Mesendoderm (in vitro differentiated cells): Measurements from ENCODE around the gene CLSTN2.

Source experiments
- DNase-seq: peaks from one replicate; pipeline ENCODE4 v3.0.0; 2013
- H2AK5ac ChIP-seq: 2 replicates; pipeline ENCODE4 v1.6.1; 2013; ENCODE audit warnings: low read length, inconsistent platforms
- H2BK120ac ChIP-seq: 2 replicates; pipeline ENCODE4 v1.6.1; 2013; ENCODE audit warnings: low read depth, mild to moderate bottlenecking, low read length, moderate library complexity, mixed read lengths
- H2BK15ac ChIP-seq: replicated peaks from 2 replicates; pipeline ENCODE4 v1.6.1; 2013; ENCODE audit warnings: low read depth, mild to moderate bottlenecking, moderate library complexity
- H2BK5ac ChIP-seq: 2 replicates; pipeline ENCODE4 v1.6.1; 2013; ENCODE audit warnings: low read length, inconsistent platforms
- H3K18ac ChIP-seq: 2 replicates; pipeline ENCODE4 v1.6.1; 2013; ENCODE audit warnings: mild to moderate bottlenecking, low read length, mixed read lengths
- H3K23ac ChIP-seq: one replicate; pipeline ENCODE4 v1.6.1; 2013; ENCODE audit warnings: low read length
- H3K27ac ChIP-seq: 2 replicates; pipeline ENCODE4 v1.5.1; 2013; ENCODE audit warnings: low read depth, mild to moderate bottlenecking, inconsistent platforms, low read length, moderate library complexity
- H3K27me3 ChIP-seq: 2 replicates; pipeline ENCODE4 v1.6.1; 2013; ENCODE audit warnings: low read length, control low read depth, mild to moderate bottlenecking, inconsistent platforms; ENCODE audit not compliant: insufficient read depth, poor library complexity
- H3K36me3 ChIP-seq: 2 replicates; pipeline ENCODE4 v1.6.1; 2013; ENCODE audit warnings: low read length, inconsistent platforms; ENCODE audit not compliant: control insufficient read depth, insufficient read depth
- H3K4ac ChIP-seq: one replicate; pipeline ENCODE4 v1.6.1; 2013; ENCODE audit warnings: low read depth, mild to moderate bottlenecking, low read length, moderate library complexity
- H3K4me1 ChIP-seq: 2 replicates; pipeline ENCODE4 v1.6.1; 2013; ENCODE audit warnings: low read depth, low read length, inconsistent platforms; ENCODE audit not compliant: control insufficient read depth
- H3K4me2 ChIP-seq: 2 replicates; pipeline ENCODE4 v1.6.1; 2013; ENCODE audit warnings: low read length
- H3K4me3 ChIP-seq: 2 replicates; pipeline ENCODE4 v1.5.1; 2013; ENCODE audit warnings: mild to moderate bottlenecking, low read length
- H3K56ac ChIP-seq: one replicate; pipeline ENCODE4 v1.6.1; 2013; ENCODE audit warnings: low read length
- H3K79me1 ChIP-seq: 2 replicates; pipeline ENCODE4 v1.6.1; 2013; ENCODE audit warnings: low read length, inconsistent platforms
- H3K79me2 ChIP-seq: 2 replicates; pipeline ENCODE4 v1.6.1; 2013; ENCODE audit warnings: mild to moderate bottlenecking, low read length; ENCODE audit not compliant: control insufficient read depth, insufficient read depth
- H3K9ac ChIP-seq: 2 replicates; pipeline ENCODE4 v1.6.1; 2013; ENCODE audit warnings: low read length, inconsistent platforms
- H4K5ac ChIP-seq: one replicate; pipeline ENCODE4 v1.6.1; 2013; ENCODE audit warnings: low read length
- H4K8ac ChIP-seq: one replicate; pipeline ENCODE4 v1.6.1; 2013; ENCODE audit warnings: low read depth, mild to moderate bottlenecking, control low read depth, low read length, moderate library complexity
- WGBS: extraction: QIAGEN DNeasy Blood & Tissue Kit; methylation state at CpG from one replicate; pipeline ENCODE4 v1.1.7; 2013; ENCODE audit warnings: low lambda C conversion rate, missing lambda C conversion rate; ENCODE audit not compliant: insufficient coverage; ENCODE audit errors: extremely low coverage; 5-methylcytosine and 5-hydroxymethylcytosine counted together

The CLSTN2 gene

DNA sequence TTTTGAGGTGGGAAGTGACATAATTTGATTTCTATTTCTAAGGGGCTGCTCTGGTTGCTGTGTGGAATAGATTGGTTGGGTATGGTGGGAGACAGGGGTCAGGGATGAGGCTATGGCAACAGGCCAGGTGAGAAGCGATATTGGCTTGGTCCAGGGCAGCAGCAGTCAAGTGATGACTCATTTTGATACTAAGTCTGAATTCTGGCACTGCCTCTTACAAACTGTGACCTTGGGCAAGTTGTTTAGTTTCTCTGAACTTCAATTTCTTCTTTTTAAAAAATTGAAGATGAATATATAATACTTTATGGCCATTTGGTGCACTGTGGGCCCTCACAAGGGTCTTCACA lies 40.4 kb upstream of the CLSTN2 start:
- Histone ChIP-seq H4K5ac (no peak overlapping the region), H3K4me1 (no peaks in the 10 kb centered on the region), H3K79me2 (no peaks in the 10 kb centered on the region), H3K27ac (no peak overlapping the region), H3K27me3 (no peaks in the 10 kb centered on the region), H2BK120ac (no peak overlapping the region), H3K4me2 (no peak overlapping the region), H3K4me3 (no peak overlapping the region), H3K18ac (no peak overlapping the region), H2BK5ac (no peak overlapping the region), H3K79me1 (no peaks in the 10 kb centered on the region), H2AK5ac (no peak overlapping the region), H3K56ac (no peak overlapping the region), H4K8ac (no peak overlapping the region), H3K9ac (no peak overlapping the region), H3K23ac (no peak overlapping the region), H3K4ac (no peak overlapping the region), H2BK15ac (no peak overlapping the region), H3K36me3 (no peaks in the 10 kb centered on the region)
- WGBS, result no CpG with 5 or more reads among the region's 1 CpG
- DNase-seq, result no peak

DNA sequence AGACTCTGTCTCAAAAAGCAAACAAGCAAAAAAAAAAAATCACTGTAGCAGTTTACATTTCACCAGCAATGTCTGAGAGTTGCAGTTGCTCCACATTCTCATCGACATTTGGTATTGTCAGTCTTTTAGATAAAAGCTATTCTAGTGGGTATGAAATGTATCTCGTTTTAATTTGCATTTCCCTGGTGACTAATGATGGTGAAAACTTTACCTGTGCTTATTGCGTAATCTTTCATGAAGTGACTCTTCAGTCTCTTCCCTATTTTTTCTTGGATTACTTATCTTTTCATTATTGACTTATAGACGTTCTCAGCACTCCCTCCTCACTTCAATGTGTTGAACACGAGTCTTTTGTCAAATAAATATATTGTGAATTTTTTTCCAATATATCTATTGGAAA lies 37.2 kb upstream of the CLSTN2 start:
- Histone ChIP-seq H3K56ac (no peak overlapping the region), H3K4me1 (no peaks in the 10 kb centered on the region), H3K23ac (no peak overlapping the region), H2BK120ac (no peak overlapping the region), H3K27ac (no peak overlapping the region), H3K27me3 (no peaks in the 10 kb centered on the region), H4K8ac (no peak overlapping the region), H3K36me3 (no peaks in the 10 kb centered on the region), H2AK5ac (no peak overlapping the region), H3K4ac (no peak overlapping the region), H3K4me2 (no peak overlapping the region), H3K79me1 (no peaks in the 10 kb centered on the region), H2BK5ac (no peak overlapping the region), H2BK15ac (no peak overlapping the region), H3K9ac (no peak overlapping the region), H4K5ac (no peak overlapping the region), H3K79me2 (no peaks in the 10 kb centered on the region), H3K4me3 (no peak overlapping the region), H3K18ac (no peak overlapping the region)
- no peak for DNase-seq
- no CpG with 5 or more reads among the region's 5 CpGs for WGBS

DNA sequence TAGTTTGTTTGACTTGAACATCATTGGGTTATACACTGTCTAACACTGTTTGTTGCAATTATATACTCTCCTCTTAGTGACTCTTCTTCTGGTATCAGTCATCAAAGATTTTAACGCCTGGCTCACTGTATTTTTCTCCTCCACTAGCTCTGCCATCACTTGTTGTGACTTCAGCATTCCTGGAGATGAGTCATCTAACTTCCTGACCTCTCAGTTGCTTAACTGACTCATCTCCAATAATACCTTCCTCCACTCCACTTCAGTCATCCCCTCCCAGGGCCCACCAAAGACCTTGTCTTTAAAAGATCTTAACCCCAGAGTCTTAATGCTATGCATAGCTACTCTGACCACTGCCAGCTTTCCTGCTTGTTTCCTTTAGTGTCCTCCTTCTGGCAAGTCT lies 28.6 kb upstream of the CLSTN2 start:
- Histone ChIP-seq H3K23ac (no peak overlapping the region), H2BK5ac (no peak overlapping the region), H3K4me3 (no peak overlapping the region), H3K4ac (no peak overlapping the region), H2BK15ac (no peak overlapping the region), H2BK120ac (no peak overlapping the region), H3K27me3 (no peaks in the 10 kb centered on the region), H3K36me3 (no peaks in the 10 kb centered on the region), H3K79me1 (no peaks in the 10 kb centered on the region), H3K4me2 (no peak overlapping the region), H3K4me1 (peaks cover 9% of the 10 kb centered on the region), H4K8ac (no peak overlapping the region), H3K79me2 (no peaks in the 10 kb centered on the region), H3K9ac (no peak overlapping the region), H4K5ac (no peak overlapping the region), H3K56ac (no peak overlapping the region), H2AK5ac (no peak overlapping the region), H3K18ac (no peak overlapping the region), H3K27ac (no peak overlapping the region)
- peak; percentile 96 for DNase-seq
- no CpG with 5 or more reads among the region's 1 CpG for WGBS

DNA sequence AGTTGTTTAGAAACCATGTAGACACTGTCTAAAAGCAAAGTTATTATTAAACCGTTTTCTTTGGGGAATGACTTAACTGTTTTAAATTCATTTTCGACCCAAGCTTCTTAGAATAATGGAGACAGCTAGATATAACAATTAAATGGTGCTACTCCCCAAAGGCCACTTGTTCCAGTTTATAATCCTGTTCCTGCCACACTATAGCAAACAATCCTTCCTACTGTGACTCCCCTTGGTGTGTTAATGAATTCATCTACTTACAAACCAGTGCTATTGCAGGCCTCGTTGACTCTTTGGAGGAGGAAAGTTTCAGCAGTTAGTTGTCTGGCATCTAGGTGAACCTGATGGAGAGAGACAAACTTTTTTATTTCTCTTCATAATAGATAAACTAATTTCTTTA lies 25.2 kb upstream of the CLSTN2 start:
- no peak overlapping the region for H2BK15ac ChIP-seq
- H3K27me3 ChIP-seq, result no peaks in the 10 kb centered on the region
- H2BK120ac ChIP-seq, result no peak overlapping the region
- H2BK5ac ChIP-seq, result no peak overlapping the region
- no peak overlapping the region for H3K4ac ChIP-seq
- no peak overlapping the region for H3K56ac ChIP-seq
- H3K23ac ChIP-seq, result no peak overlapping the region
- H3K27ac ChIP-seq, result no peak overlapping the region
- H4K5ac ChIP-seq, result no peak overlapping the region
- H3K79me1 ChIP-seq, result no peaks in the 10 kb centered on the region
- no peak overlapping the region for H4K8ac ChIP-seq
- H3K79me2 ChIP-seq, result no peaks in the 10 kb centered on the region
- H2AK5ac ChIP-seq, result no peak overlapping the region
- peak; percentile 64 for DNase-seq
- no peak overlapping the region for H3K9ac ChIP-seq
- no peak overlapping the region for H3K18ac ChIP-seq
- H3K4me1 ChIP-seq, result peaks cover 9% of the 10 kb centered on the region
- no CpG with 5 or more reads among the region's 3 CpGs for WGBS
- H3K4me3 ChIP-seq, result no peak overlapping the region
- no peaks in the 10 kb centered on the region for H3K36me3 ChIP-seq
- no peak overlapping the region for H3K4me2 ChIP-seq

DNA sequence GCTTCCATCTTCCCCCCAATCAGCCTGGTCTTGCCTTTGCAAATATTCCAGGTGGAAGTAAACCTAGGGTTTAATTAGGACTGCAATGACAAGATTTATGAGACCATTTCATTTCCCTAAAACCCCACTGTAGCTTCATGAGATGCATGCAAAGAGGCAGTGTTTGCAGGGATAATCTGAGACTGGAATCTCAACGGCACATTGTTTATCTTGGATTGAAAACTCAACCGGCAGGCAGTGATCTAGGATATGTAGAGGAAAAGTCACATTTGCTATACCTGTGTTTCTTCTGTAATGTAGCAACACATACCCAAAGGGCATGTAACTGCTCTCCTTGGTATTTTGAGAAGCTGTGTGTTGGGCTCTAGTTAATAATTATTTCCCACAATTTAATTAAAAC lies 18.7 kb upstream of the CLSTN2 start:
- Histone ChIP-seq H3K23ac (no peak overlapping the region), H3K18ac (no peak overlapping the region), H2AK5ac (no peak overlapping the region), H3K4me1 (no peaks in the 10 kb centered on the region), H2BK15ac (no peak overlapping the region), H3K4ac (no peak overlapping the region), H3K79me1 (no peaks in the 10 kb centered on the region), H3K4me2 (no peak overlapping the region), H2BK120ac (no peak overlapping the region), H3K9ac (no peak overlapping the region), H4K5ac (no peak overlapping the region), H3K36me3 (no peaks in the 10 kb centered on the region), H3K79me2 (no peaks in the 10 kb centered on the region), H2BK5ac (no peak overlapping the region), H3K4me3 (no peak overlapping the region), H3K56ac (no peak overlapping the region), H3K27me3 (no peaks in the 10 kb centered on the region), H3K27ac (no peak overlapping the region), H4K8ac (no peak overlapping the region)
- WGBS, result no CpG with 5 or more reads among the region's 2 CpGs
- DNase-seq, result no peak

DNA sequence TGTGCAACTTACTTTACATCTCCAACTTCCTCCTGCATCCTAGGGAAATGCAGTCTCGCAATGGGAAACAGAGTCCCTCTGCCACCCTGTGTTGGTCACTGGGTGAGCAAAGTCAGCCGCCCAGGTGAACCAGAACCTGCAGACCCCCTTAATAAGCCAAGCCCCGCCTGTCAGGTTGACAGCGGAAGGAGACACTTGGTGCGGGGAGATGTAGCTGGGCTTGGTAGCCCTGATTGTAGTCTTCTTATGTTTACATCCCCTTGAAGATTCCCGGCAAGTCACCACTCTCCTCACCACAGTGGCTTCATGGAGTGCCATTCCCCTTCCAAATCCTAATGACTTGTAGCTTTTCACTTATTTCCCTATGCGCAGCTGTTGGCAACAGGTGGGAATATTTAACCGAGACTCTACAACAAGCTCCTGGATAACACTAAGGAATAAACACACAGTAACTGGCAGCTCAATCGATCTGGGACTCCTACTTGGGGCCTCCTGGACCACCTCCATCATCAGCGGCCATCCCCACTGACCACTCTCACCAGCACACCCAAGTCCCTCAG lies 17.7 kb upstream of the CLSTN2 start:
- Histone ChIP-seq H2BK5ac (no peak overlapping the region), H4K5ac (no peak overlapping the region), H3K9ac (no peak overlapping the region), H3K36me3 (no peaks in the 10 kb centered on the region), H4K8ac (no peak overlapping the region), H3K18ac (no peak overlapping the region), H3K4me3 (no peak overlapping the region), H3K4me1 (no peaks in the 10 kb centered on the region), H3K56ac (no peak overlapping the region), H3K4ac (no peak overlapping the region), H3K79me1 (no peaks in the 10 kb centered on the region), H3K4me2 (no peak overlapping the region), H3K27me3 (no peaks in the 10 kb centered on the region), H3K23ac (no peak overlapping the region), H3K27ac (no peak overlapping the region), H2BK15ac (no peak overlapping the region), H2AK5ac (no peak overlapping the region), H3K79me2 (no peaks in the 10 kb centered on the region), H2BK120ac (no peak overlapping the region)
- no CpG with 5 or more reads among the region's 10 CpGs for WGBS
- DNase-seq, result no peak
